NCI-H2081 treated with DMSO at 0.1 percent for 48 hours (cell line): ENCODE results near the gene TYRO3.
"Not testable (repeated sequence)": the region's sequence is repeated elsewhere in the genome, so short reads cannot be mapped to it uniquely, and the experiment has no call there.

Experiments used
- DNase-seq: peaks from one replicate; lab custom pipeline; 2025; lab: John Stamatoyannopoulos, UW

Gene TYRO3

DNA sequence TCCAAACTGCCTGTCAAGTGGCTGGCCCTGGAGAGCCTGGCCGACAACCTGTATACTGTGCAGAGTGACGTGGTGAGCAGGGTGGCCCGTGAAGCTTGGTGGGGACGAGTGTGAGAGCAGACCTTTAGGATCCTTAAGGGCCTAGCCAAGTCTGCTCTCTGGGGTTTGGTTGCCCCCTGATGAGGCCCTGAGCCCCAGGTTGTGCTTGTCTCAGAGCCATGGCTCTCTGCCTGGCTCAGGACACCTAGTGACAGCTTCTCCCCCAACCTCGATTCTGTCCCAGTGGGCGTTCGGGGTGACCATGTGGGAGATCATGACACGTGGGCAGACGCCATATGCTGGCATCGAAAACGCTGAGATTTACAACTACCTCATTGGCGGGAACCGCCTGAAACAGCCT is 14.4 kb downstream of the TYRO3 start:
- DNase-seq, result no peak

DNA sequence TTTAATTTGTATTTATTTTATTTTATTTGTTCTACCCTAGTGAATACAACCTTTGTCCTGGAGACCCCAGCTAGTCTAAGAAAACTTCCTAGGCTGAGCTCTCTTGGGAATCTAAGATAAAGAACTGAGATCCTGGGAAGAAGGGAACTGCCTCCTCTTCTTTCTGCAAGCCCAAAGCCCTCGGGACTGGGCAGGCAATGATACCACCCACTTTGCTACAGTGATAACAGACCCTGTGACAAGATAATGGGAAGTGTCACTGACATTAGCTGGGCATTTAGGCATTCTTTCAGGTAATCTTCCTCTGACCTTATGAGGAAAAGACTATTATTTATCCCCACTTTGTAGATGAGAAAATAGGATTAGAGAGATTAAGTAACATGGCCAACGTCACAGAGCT is 15.1 kb downstream of the TYRO3 start:
- DNase-seq, result no peak

DNA sequence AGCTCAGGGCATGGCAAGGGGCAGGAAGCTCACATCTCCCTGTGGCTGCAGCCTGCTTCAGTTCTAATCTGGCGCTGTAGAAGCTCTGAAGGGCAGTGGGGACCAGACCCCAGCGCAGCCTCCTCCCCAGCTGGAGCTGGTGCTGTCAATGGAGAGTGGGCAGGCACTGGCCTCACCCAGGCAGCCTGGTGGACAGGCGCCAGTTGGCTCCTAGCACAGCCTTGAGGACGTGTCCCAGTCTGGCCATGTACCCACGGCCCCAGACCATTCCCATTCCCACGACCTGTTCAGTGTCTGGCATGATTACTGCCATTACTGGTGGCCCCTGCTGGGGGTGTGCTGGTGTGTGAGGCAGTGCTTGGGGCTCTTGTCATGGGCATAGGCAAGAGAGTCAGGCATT is 16.3 kb downstream of the TYRO3 start:
- DNase-seq, result no peak

DNA sequence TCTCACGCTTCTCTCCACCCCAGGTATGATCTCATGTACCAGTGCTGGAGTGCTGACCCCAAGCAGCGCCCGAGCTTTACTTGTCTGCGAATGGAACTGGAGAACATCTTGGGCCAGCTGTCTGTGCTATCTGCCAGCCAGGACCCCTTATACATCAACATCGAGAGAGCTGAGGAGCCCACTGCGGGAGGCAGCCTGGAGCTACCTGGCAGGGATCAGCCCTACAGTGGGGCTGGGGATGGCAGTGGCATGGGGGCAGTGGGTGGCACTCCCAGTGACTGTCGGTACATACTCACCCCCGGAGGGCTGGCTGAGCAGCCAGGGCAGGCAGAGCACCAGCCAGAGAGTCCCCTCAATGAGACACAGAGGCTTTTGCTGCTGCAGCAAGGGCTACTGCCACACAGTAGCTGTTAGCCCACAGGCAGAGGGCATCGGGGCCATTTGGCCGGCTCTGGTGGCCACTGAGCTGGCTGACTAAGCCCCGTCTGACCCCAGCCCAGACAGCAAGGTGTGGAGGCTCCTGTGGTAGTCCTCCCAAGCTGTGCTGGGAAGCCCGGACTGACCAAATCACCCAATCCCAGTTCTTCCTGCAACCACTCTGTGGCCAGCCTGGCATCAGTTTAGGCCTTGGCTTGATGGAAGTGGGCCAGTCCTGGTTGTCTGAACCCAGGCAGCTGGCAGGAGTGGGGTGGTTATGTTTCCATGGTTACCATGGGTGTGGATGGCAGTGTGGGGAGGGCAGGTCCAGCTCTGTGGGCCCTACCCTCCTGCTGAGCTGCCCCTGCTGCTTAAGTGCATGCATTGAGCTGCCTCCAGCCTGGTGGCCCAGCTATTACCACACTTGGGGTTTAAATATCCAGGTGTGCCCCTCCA is 19.1 kb downstream of the TYRO3 start:
- no peak for DNase-seq

DNA sequence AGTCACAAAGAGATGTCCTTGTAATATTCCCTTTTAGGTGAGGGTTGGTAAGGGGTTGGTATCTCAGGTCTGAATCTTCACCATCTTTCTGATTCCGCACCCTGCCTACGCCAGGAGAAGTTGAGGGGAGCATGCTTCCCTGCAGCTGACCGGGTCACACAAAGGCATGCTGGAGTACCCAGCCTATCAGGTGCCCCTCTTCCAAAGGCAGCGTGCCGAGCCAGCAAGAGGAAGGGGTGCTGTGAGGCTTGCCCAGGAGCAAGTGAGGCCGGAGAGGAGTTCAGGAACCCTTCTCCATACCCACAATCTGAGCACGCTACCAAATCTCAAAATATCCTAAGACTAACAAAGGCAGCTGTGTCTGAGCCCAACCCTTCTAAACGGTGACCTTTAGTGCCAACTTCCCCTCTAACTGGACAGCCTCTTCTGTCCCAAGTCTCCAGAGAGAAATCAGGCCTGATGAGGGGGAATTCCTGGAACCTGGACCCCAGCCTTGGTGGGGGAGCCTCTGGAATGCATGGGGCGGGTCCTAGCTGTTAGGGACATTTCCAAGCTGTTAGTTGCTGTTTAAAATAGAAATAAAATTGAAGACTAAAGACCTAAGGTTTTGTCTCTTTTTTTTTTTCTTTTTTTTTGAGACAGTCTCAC is 19.8 kb downstream of the TYRO3 start:
- DNase-seq, result no peak

DNA sequence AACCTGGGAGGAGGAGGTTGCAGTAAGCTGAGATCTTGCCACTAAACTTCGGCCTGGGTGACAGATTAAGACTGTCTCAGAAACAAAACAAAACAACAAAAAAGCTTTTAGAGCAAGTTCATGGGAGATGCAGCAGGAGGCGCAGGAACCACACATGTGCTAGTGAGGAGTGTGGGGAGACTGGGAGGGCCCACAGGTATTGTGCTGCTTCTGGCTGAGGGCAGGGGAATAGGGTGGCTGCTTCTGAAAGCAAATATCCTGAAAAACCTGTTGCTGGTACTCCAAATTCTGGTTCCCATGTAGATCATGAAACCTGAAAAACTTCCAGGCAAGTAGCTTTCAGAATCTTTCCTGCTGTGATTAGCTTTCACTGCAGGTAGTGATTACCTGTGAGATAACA is 22.1 kb downstream of the TYRO3 start:
- no peak for DNase-seq

DNA sequence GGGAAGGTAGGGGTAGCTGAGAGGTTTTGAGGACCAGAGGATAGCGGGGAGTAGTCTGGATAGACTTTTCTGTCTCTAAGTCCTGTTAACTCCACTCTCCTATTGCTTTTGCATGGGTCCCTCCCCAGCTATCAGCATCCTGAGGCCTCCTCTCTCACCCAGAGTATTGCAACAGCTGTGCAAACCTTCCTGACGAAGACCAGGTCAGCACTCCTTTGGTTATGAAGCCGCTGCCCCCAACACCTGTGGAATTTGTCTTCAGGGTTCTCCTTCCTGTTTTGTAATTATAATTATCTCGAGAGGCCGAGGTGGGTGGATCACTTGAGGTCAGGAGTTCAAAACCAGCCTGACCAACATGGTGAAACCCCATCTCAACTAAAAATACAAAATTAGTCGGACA is 24.8 kb downstream of the TYRO3 start:
- DNase-seq, result no peak

DNA sequence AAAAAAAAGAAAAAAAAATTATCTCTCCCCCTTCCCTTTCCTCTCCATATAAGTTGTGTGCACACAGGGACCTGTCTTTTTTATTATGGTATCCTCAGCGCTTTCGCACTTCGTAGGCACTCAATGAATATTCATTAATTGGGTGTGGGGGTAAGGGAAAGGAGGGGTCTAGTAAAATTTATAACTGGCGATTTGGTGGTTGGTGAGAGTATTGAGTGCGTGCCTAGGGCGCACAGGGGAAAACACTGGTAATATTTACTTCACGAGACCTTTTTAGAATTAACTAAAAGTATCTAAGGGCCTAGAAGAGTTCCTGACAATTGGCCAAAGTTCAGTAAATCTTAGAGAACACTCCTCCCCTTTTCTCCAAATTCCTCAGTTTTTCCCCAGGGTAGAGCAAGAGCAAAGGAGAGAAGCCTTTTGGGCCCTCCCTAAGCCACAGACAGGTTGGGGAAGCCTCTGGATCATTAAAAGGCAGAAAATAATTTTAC is 25.7 kb downstream of the TYRO3 start:
- DNase-seq, result no peak

DNA sequence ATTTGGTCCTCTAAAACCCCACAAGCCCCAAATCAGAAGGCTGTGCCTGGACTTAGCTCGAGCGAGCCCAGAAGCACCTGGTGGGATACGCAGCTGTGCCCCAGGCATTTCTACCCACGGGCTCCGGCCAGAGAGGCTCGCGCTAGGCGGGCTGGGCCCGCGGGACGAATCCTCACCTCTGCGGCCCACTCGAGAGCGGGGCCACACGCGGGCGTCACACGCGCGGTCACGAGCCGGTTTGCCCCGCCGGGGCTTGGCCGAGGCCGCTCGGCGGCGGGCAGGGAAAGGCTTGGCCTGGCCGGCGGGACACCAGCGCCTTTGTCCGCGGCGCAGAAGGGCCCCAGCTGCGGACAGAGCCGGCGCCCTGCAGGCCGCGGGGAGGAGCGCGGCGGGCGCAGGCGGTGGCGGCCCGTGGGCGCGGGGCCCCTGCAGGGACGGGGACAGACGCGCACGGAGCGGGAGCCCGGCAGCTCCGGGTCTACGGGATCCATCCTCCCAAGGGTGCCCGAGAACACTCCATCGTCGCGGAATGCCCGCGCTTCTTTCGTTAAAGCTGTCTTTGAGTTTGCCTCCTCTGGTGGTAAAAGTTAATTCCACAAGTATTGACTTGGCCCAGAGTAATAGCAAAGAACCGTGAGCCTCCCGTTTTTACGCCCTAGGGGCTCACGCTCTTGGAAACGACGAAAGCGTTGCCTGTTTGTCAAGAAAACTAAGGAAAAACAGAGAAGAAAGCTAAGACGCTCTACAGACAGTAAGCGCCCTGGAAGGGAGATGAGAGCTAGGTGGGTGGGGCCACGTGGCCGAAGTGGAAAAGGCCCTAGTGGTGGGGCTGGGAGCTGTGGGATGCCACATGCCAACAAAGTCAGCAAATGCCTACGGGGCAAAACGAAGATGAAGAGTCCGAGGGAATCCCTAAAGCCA is 26.4 kb downstream of the TYRO3 start:
- DNase-seq, result no peak

DNA sequence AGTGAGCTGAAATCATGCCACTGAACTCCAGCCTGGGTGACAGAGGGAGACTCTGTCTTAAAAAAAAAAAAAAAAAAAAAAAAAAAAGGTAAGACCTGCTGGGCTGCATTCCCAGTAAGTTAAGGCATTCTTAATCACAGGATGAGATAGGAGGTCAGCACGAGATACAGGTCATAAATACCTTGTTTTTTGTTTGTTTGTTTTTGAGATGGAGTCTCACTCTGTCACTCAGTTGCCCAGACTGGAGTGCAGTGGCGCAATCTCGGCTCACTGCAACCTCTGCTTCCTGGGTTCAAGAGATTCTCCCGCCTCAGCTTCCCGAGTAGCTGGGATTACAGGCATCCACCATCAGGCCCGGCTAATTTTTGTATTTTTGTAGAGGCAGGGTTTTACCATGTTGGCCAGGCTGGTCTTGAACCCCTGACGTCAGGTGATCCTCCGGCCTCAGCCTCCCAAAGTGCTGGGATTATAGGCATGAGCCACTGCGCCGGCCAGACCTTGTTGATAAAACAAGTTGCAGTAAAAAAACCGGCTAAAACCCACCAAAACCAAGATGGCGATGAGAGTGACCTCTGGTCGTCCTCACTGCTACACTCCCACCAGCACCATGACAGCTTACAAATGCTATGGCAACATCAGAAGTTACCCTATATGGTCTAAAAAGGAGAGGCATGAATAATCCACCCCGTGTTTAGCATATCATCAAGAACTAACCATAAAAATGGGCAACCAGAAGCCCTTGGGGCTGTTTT is 27.7 kb downstream of the TYRO3 start:
- DNase-seq, result not testable (repeated sequence)

DNA sequence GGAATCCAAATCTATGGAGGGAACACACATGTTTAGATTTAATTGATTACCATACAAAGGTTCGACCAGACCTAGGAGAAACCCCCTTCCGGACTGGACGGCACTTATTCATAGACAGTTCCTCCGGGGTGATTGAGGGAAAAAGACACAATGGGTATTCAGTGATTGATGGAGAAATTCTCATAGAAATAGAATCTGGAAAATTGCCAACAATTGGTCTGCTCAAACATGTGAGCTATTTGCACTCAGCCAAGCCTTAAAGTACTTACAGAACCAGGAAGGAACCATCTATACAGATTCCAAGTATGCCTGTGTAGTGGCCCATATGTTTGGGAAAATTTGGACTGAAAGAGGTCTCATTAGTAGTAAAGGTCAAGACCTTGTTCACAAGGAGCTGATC is 30.0 kb downstream of the TYRO3 start:
- not testable (repeated sequence) for DNase-seq

DNA sequence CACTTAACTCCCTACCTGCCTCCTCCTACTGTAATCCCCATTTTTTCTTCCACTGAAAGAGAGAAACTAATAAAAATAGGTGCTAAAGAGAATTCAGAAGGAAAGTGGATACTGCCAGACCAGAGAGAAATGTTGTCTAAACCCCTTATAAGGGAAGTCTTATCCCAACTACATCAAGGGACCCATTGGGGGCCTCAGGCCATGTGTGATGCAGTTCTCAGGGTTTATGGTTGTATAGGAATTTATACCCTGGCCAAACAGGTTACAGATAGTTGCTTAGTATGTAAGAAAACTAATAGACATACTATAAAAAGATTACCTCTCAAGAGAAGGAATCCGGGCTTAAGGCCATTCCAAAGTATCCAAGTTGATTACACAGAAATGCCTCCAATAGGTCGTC is 30.6 kb downstream of the TYRO3 start:
- DNase-seq, result not testable (repeated sequence)

DNA sequence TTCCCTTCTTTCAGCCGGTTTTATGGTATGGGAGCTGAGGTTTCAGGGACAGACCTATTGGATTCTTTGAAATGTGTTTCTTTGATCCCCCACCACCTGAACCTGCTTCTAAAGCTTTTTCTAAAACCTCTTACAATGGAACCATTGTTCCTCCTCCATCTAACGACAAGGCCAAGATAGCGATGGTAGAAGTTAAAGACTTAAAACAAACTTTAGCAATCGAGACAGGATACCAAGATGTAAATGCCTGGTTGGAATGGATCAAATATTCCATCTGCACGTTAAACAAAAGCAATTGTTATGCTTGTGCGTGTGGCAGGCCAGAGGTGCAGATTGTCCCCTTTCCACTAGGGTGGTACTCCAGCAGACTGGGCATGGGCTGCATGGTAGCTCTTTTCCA is 32.2 kb downstream of the TYRO3 start:
- DNase-seq, result not testable (repeated sequence)

DNA sequence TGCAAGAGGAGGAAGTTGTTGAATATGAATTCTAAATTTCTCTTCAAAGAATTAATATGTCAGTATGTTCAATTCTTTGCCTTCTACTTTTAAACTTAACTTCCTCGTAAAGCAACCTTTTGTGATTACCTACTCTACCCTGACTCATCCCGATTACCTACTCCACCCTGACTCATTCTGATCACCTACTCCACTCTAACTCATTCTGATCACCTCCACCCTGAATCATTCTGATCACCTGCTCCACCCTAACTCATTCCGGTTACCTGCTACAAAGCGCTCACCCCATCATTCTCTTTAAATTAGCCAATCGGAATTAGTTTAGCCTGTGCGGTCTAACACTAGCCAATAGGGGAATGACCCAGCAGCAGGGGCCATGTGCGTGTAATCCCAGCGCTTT is 33.7 kb downstream of the TYRO3 start:
- DNase-seq, result not testable (repeated sequence)

DNA sequence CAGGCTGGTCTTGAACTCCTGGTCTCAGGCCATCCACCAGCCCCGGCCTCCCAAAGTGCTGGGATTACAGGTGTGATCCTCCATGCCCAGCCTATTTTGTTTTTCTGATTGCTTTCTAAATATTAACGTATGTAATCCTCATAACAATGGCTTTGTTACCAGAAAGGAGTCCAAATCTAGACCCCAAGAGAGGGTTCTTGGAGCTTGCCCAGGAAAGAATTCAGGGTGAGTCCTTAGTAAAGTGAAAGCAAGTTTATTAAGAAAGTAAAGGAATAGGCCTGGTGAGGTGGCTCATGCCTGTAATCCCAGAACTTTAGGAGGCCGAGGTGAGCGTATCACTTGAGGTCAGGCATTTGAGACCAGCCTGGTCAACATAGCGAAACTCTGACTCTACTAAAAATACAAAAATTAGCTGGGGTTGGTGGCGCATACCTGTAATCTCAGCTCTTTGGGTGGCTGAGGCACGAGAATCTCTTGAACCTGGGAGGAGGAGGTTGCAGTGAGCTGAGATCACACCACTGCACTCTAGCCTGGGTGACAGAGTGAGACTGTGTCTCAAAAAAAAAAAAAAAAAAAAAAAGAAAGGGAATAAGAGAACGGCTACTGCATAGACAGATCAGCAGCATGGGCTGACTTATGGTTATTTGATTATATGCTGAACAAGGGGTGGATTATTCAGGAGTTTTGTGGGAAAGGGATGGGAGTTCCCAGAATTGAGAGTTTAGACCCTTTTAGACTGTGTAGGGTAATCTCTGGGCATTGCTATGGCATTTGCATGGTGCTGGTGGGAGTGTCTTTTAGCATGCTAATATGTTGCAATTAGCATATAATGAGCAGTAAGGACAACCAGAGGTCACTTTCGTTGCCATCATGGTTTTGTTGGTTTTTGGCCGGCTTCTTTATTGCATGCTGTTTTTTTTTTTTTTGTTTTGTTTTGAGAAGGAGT is 36.1 kb downstream of the TYRO3 start:
- DNase-seq, result no peak

DNA sequence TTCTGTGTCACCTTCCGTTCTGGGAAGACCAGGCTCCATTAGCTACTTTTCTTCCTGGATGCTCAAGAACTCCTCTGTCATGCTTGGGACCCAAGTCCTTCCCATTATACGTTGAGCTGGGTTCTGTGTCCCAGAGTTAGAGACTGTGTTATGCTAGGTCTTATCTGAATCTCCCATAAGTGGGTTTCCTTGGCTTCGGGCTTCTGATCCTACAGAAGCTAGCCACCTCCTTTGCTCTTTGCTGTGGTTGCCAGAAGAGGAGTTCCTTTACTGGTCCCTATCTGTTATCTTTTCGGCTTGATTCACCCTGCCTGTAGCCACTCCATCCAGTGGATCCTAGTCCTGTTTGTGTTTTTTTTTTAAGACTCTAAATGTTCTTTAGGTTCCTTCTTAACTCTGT is 38.0 kb downstream of the TYRO3 start:
- DNase-seq, result no peak

DNA sequence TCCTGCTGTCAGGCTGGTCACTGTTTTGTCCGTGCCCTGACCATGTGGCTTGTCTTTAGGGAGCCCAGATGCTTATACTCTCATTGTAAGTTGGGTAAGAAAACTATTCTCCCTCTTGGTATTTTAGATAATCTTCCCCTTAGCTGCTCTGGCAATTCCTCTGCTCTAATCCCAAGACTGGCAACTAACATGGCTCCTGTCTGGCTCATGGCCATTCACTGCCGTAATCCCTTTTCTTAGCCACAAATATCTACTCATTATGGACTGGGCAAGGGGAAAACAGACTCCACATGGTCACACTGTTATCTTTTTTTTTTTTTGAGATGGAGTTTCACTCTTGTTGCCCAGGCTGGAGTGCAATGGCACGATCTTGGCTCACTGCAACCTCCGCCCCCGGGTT is 38.8 kb downstream of the TYRO3 start:
- no peak for DNase-seq

DNA sequence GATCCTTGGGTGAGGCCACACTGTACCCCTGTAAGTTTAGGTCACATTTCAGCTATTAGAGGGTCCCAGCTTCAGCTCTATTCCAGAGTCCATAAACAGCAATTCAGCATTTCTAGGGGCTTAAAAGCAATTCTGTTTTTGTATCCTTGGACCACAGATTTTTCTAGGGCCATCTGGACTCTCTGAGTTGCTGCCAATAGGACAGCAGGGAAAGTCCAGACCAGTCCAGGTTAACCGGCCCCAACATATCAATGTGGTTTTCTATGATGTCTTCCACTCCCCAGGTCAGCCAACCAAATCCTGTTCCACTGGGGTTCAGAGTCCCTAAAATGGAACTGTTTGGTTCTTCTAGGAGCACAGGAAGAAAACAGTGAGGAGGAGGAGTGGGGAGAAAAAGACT is 40.0 kb downstream of the TYRO3 start:
- no peak for DNase-seq

DNA sequence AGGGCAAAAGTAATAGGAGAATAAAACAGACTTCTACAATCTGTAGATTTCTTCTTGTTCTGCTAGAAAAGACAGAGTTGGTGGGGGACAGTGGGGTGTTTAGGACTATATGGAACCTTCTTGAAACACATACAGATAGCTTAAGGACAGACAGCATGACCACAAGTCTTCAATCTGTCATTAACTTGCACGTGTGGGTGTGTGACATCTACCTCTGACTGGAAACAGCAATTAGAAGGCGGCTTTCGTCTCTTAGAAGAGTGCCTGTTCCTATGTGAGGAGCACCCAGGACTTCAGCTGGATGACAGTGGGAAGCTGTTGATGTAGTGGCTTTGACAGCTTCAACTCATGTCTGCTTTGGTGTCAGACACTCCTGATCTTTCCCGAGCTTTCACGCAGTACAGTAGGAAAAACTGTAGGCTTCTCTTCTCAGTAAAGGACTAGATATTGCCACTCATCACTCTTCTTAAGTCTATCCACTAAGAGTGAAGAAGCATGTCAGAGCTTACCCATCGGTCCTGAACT is 44.5 kb downstream of the TYRO3 start:
- DNase-seq, result no peak
